Activated CD4-positive, alpha-beta T cell treated with anti-CD3 and anti-CD28 coated beads for 1 hour (primary cell): ENCODE data around the gene NEU4.

Source experiments
- DNase-seq: peaks from one replicate; pipeline ENCODE4 v3.0.0-alpha.2; 2020

NEU4 gene

DNA sequence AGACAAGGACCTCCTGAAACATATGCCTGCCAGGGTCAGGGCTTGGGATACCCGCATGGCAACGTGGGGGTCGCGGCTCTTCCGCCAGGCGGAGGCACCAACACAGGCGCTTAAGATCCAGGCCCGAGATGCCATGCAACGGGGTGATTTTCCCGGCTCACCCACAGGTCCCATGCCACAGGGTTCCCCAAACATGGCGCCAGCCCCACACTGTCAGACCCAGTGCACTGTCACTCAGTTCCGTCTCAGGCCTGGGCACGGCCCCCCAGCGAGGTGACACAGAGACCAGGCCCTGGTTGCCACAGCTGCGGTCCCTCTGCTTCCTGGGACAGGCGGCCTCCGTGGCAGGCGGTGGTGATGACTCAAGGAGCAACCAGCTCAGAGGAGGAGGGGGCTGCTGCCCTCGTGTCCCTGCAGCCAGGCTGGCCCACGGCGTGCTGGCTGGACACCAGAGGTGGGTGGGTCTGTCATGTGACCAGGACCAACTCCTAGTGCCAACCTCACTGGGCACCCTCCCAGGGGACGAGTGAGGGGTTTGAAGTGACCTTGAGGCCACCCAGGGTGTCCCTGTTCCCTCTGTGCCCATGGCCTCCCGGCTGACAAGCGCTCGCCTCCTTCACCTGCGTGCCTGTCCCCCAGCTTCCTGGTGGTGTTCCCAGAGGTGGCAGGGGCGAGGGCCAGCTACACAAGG is 44.8 kb downstream of the NEU4 start:
- DNase-seq: peak; percentile 7

DNA sequence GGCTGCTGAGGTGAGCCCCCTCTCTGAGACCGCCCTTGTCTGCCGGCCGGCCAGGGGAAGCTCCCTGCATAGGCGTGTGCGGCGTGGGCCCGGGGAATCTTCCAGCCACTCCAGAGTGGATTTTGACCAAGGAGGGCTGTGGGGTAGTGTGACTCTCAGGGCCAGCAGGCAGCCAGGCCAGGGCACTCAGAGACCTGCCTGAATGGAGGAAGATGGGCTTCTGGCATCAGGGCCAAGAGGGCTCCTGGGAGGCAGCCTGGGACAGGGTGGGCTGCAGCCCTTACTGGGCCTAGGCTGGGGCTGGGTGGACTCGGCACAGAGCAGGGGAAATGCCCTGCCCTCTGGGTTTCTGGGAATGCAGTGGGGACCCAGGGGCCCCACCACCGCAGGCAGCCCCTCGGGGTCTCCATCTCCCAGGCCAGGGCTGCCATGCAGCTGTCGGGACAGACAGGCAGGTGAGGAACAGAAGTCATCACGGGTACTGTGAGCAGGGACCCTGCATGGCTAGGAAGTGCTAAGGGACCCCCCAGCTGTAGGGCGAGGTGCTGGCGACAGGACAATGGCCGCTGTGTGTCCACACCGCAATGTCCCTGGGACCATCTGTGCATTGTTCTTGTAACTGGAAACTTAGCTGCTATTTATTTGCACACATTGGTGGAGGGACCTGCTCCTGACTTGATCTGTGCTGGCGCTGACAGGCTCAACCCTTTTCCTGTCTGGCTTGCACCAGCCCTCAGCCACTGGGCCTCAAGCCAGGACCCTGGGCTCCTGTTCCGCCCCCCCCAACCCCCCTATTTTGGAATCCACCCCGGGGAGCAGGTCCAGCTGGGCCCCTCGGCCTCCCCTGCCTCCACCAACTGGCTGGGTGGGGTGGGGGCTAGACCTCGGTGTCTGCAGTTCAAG is 45.6 kb downstream of the NEU4 start:
- DNase-seq: peak; percentile 7

GRCh38 chr2:241855245-241855887 is 46.4 kb downstream of the NEU4 start:
- DNase-seq: peak; percentile 7

- no peak for DNase-seq
Observed at GRCh38 chr2:241855888-241856422, 47.0 kb downstream of the NEU4 start.

- DNase-seq: peak; percentile 7
Observed at GRCh38 chr2:241857041-241857541, 48.1 kb downstream of the NEU4 start.

GRCh38 chr2:241857572-241858121 is 48.7 kb downstream of the NEU4 start:
- DNase-seq: no peak

- DNase-seq: peak; percentile 59
Observed at GRCh38 chr2:241858206-241859016, 49.4 kb downstream of the NEU4 start, which contains the start of gene PDCD1. Gene PDCD1, minus strand, starts transcription at chr2:241858894. Its CDS starts 56 bp downstream, at chr2:241858838.

DNA sequence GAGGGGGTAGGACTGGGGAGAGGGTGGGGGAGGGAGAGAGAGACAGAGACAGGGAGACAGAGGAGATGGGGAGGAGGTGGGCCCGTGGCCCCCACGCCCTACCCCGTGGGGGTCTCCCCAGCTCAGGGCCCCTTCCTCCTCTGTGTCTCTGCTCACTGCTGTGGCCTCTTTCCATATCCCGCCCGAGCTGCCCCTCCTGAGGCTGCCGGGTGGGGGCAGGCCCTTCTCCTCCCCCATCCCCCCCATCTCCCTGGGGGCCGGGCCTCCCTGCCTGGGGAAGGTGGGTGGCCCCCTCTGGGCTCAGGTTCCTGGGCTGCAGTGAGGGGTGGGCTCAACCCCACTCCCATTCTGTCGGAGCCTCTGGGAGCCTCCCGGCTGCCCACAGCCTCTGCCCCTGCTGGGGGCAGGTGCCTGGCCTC is 50.0 kb downstream of the NEU4 start:
- no peak for DNase-seq

GRCh38 chr2:241859436-241860183 is 50.6 kb downstream of the NEU4 start:
- peak; percentile 70 for DNase-seq

DNA sequence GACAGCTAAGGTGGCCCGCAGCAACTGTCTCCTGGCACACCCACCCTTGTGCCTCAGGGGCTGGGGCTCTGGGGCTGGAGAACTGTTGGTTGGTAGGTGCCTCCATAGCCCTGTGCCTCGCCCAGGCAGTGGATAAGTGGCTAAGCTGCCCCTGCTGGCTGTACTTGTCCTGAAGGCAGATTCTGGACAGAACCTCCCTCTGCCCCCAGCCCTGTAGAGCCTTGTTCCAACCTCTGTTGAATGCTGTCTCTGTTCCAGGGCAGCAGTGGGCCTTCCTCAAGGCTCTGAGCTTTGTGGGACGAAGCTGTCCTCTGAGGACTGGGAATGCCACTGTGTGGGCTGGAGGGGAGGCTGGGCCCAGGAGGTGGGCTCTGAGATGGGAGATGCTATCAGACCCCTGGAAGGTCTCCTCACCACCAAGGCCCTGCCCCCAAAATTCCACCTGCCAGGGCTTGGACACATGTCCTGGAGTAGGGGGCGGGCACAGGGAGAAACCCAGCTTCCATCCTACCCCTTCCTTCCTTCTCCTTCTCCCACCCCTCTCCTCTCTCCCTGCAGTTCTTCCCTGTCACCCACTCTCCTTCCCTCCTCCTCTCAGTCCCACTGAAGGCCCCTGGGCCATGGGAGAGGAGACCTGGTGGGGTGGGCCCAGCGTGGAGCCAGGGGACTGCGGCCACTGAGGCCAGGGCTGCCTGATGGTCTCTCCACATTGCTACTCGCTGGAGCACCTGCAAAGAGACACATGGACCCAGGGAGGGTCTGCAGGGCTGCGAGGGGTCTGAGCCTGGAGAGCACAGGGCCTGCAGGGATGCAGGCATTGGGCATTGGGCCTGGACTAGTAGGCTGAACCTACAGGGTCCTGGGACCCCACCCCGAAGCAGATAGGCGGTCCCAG is 51.4 kb downstream of the NEU4 start:
- no peak for DNase-seq

DNA sequence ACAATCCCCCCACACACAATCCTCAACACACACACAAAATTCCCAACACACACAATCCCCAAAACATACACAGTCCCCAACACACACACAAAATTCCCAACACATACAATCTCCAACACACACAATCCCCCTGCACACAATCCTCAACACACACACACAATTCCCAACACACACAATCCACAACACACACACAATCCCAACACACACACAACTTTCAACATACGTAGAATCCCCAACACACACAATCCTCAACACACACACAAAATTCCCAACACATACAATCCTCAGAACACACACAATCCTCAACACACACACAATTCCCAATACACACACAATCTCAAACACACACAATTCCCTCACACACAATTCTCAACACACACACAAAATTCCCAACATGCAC is 52.3 kb downstream of the NEU4 start:
- no peak for DNase-seq

GRCh38 chr2:241862093-241862492 is 53.1 kb downstream of the NEU4 start:
- DNase-seq: no peak

DNA sequence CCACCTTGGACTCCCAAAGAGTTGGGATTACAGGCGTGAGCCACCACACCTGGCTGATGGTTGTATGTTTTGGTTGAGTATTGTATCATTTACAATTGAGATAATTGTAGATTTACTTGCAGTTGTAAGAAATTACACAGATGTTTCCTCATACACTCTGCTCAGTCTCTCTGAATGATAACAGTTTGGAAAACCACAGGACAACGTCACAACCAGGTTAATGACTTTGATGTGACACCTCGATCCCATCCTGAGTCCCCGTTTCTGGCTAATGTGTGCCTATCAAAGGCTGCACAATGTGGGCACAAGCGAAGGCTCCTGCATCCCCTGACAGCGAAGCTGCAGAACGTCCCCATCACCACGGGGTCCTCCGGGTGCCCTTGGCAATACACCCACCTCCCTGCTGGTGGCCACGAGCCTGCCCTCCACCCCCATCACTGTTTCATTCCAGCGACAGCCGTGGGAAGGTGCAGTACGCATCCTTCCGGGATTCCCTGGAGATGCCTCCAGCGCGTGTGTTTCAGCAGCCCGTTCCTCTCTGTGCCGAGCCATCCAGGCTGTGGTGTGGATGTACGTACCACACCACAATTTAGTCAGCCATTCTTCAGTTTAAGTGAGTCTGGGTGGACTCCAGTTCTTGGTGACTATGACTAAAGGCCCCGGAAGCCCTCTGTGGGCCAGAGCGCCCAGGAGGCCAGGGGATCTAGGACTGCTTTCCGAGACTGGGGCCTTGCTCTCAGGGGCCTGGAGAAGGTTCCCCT is 54.0 kb downstream of the NEU4 start:
- no peak for DNase-seq

- peak; percentile 41 for DNase-seq
Observed at GRCh38 chr2:241863536-241863954, 54.6 kb downstream of the NEU4 start.

DNA sequence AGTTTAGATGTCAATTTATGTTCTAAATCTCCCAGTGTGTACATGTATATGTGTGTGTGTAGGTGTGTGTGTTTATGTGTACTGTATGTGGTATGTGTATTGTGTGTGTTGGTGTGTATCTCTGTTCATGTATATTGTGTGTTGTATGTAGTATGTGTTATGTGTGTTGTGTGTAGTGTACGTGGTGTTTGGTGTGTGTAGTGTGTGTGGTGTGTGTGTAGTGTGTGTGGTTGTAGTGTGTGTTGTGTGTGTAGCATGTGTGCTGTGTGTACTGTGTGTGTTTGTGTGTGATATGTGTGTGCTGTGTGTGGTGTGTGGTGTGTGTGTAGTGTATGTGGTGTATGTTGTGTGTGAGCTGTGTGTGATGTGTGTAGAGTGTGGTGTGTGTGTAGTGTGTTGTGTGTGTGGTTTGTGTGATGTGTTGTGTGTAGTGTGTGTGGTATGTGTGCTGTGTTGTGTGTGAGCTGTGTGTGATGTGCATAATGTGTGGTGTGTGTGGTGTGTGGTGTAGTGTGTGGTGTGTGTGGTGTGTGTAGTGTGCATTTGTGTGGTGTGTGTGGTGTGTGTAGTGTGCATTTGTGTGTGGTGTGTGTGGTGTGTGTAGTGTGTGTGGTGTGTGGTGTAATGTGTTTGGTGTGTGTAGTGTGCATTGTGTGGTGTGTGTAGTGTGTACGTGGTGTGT is 55.3 kb downstream of the NEU4 start:
- no peak for DNase-seq

GRCh38 chr2:241864850-241865213 is 55.8 kb downstream of the NEU4 start:
- no peak for DNase-seq

- no peak for DNase-seq
Observed at GRCh38 chr2:241865416-241865956, 56.5 kb downstream of the NEU4 start.
